GM20000 (cell line): ENCODE measurements around the gene EHD4.

ENCODE experiments used
- DNase-seq: peaks from one replicate; pipeline ENCODE4 v3.0.0; 2012; ENCODE audit warnings: low spot score
- CTCF ChIP-seq: IDR thresholded peaks from 2 replicates; pipeline ENCODE4 v1.5.1; 2012; ENCODE audit warnings: mild to moderate bottlenecking, control low read depth; ENCODE audit errors: extremely low read depth, missing control alignments

Gene EHD4

GRCh38 chr15:42002333-42002732 lies 30.0 kb upstream of the EHD4 start:
- DNase-seq, result no peak
- no peak for TF ChIP-seq CTCF

DNA sequence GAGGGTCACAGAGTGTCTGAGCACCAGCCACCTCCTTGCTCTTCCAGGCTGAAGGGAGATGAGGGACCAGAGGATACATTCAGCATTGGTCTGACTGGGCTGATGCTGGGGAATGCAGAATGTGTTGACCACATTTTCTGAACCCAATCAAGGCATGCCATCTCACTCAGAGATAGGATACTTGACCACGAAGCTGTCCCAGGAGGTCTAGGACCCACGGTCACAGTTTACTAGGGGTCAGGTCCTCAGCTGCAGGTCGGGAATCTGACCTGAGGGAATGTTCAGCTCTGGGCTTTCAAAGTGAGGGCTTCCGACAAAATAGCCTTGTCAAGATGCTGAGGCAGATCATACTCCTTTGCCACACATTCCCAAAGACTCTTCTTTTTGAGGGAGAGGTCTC lies 28.9 kb upstream of the EHD4 start:
- DNase-seq, result no peak
- TF ChIP-seq CTCF, result no peak

DNA sequence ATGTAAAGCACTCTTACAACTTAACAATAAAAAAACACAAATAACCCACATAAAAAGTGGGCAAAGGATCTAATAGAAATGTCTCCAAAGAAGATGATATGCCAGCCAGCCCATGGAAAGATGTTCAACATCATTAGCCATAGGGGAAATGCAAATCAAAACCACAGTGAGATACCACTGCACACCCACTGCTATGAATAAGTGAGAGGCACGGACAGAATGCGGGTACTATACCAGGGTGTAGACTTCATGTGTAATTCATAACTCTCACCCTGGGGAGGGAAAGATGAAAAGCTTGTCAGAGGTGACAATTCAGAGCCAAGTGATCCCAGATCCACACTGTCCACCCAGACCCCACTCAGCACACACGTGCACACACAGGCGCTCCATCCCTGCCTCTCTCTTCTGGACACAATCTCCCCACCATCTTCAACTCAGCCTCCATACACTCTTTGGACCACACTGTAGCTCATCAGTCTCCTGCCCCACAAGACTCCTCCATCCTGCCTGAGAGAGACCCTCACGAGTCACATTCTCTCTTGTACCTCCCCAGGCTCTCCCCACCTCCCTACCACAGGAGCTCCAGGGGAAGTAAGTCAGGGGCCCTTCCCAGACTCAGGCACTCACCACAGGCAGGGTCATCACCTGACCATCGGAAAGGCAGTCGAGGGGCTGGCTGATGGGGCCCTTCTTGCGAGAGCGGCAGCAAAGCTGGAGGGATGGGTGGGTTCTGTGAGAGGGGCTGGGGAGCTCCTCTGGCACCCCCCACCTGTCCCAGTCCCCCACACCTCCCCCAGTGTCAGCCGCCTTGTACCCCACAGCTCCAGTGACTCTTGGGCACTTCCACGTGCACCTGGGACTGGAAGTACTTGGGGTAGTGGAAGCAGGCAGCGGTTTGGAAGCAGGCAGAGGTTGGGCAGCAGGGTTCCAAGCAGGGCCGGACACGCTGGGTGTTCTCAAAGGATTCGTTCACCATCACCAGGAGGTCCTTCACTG lies 27.2 kb upstream of the EHD4 start:
- DNase-seq, result no peak
- no peak for TF ChIP-seq CTCF

DNA sequence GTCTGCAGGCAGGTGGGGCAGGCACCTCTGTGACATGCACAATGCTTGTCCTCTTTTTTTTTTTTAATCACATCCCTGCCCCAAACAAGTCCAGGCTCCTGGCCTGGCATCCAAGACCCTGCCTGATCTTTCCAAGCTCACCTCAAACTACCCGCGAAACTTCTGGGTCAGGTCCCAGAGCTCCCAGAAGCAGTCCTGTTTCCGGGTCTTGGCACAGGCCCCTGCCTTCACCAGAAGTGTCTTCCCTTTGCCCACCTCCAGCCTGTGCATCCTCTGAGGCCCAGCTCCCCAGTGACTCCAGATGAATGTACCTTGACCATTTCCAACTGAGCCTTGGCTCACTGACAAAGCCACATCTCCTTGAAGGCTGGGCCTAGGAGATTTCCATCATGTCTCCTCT lies 25.5 kb upstream of the EHD4 start:
- TF ChIP-seq CTCF, result no peak
- no peak for DNase-seq

DNA sequence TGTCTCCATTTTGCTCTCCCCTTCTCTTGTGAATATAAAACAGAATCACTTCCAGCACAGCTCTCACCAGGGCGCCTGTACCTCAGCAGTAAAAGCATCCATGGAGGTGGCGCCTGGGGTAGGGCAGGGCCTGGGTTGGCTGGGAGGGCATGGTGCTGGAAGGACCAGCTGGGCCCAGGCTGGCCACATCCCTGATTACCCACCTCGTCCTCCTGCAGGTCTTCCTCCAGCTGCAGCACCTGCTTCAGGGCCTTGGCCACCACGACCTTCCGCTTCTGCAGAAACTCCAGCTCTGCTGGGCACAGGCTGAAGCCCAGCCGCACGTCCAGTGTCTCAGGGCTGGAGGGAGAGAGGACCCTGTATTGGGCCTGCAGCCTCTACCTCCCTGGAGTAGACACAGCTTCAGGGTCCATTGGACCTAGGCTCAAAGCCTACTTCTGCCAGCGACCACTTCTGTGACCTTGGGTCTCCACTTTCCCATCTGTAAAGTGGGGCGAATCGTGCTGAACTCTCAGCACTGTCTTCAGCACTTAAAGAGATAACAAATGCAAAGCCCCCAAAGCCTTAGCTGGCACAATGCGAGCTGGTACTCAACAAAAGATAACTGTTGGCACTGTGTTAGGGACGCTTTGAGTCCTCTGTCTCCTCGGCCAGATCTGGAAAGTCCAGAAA lies 24.7 kb upstream of the EHD4 start:
- DNase-seq, result no peak
- no peak for TF ChIP-seq CTCF

GRCh38 chr15:41996376-41996775 lies 24.0 kb upstream of the EHD4 start:
- no peak for DNase-seq
- no peak for TF ChIP-seq CTCF

DNA sequence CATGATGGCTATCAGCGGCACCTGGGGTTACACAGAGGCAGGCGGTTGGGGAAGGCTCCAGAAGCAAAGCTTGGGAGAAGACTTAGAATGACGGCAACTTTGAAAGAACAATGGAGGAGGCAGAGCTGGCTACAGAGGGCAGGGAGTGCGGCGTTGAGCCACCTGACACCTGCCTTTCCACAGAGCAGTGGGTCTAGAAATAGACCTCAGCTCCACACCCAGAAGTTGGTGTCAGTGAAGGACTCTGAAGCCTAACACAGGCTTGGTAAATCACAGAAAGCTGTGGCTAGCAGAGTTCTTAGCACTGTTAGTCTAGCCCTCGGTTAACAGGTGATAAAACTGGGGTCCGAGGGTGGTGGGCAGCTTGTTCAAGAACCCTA lies 23.1 kb upstream of the EHD4 start:
- no peak for DNase-seq
- no peak for TF ChIP-seq CTCF
